Activated CD4-positive, alpha-beta T cell treated with anti-CD3 and anti-CD28 coated beads, Interleukin-2, amount 50 U/mL, for 24 hours (primary cell): Measurements from ENCODE around the gene EPM2A.

ENCODE experiments used
- DNase-seq, 2 donors: peaks; one replicate each; pipeline ENCODE4 v3.0.0-alpha.2; 2020; ENCODE audit warnings: low read depth in 1 of 2, low spot score in 1 of 2

Gene EPM2A

GRCh38 chr6:145681965-145682364, 53.4 kb downstream of the EPM2A start:
- no peak for DNase-seq

GRCh38 chr6:145673504-145673903, 61.8 kb downstream of the EPM2A start:
- DNase-seq, result no peak

- no peak for DNase-seq
Observed at GRCh38 chr6:145670311-145670710, 65.0 kb downstream of the EPM2A start.

- no peak for DNase-seq
Observed at GRCh38 chr6:145669627-145670034, 65.7 kb downstream of the EPM2A start.

- no peak for DNase-seq
Observed at GRCh38 chr6:145668844-145669243, 66.5 kb downstream of the EPM2A start.

- no peak for DNase-seq
Observed at GRCh38 chr6:145660676-145661075, 74.6 kb downstream of the EPM2A start.

- no peak for DNase-seq
Observed at GRCh38 chr6:145656128-145656527, 79.2 kb downstream of the EPM2A start.

GRCh38 chr6:145652572-145652971, 82.7 kb downstream of the EPM2A start:
- DNase-seq, result no peak

GRCh38 chr6:145651988-145652387, 83.3 kb downstream of the EPM2A start:
- no peak for DNase-seq

GRCh38 chr6:145648149-145648548, 87.2 kb downstream of the EPM2A start:
- no peak for DNase-seq

- no peak for DNase-seq
Observed at GRCh38 chr6:145647602-145648001, 87.7 kb downstream of the EPM2A start.

- DNase-seq, result no peak
Observed at GRCh38 chr6:145643760-145644159, 91.6 kb downstream of the EPM2A start.

- peak; percentile 62 to 76 for DNase-seq
Observed at GRCh38 chr6:145633981-145634627, 101.2 kb downstream of the EPM2A start.

- DNase-seq, result no peak
Observed at GRCh38 chr6:145632971-145633370, 102.3 kb downstream of the EPM2A start.

GRCh38 chr6:145631374-145631773, 103.9 kb downstream of the EPM2A start:
- no peak for DNase-seq

GRCh38 chr6:145630598-145630997, 104.7 kb downstream of the EPM2A start:
- DNase-seq, result no peak

GRCh38 chr6:145629478-145629877, 105.8 kb downstream of the EPM2A start:
- no peak for DNase-seq

- DNase-seq, result no peak
Observed at GRCh38 chr6:145627451-145627850, 107.9 kb downstream of the EPM2A start.

GRCh38 chr6:145626857-145627256, 108.5 kb downstream of the EPM2A start:
- no peak for DNase-seq

GRCh38 chr6:145623231-145623630, 112.1 kb downstream of the EPM2A start:
- DNase-seq, result no peak

- DNase-seq, result no peak
Observed at GRCh38 chr6:145621776-145622175, 113.5 kb downstream of the EPM2A start.

- DNase-seq, result no peak
Observed at GRCh38 chr6:145620088-145620487, 115.2 kb downstream of the EPM2A start.

GRCh38 chr6:145609521-145609920, 125.8 kb downstream of the EPM2A start:
- no peak for DNase-seq
